Fibroblast of mammary gland (primary cell): ENCODE measurements around the gene PTPN3.
A peak's percentile ranks its signal among the peaks of the same experiment; 100 is the strongest.

Experiments
- DNase-seq: peaks from one replicate; pipeline ENCODE4 v3.0.0-alpha.2; 2010; ENCODE audit warnings: low read depth
- H3K4me3 ChIP-seq: 2 replicates; pipeline ENCODE4 v1.5.1; 2011; ENCODE audit warnings: low read depth, mild to moderate bottlenecking, low read length, moderate library complexity; ENCODE audit not compliant: control insufficient read depth
- CTCF ChIP-seq: conservative IDR thresholded peaks from 2 replicates; pipeline ENCODE4 v1.5.1; 2011; ENCODE audit warnings: low read depth, low read length, inconsistent platforms; ENCODE audit not compliant: control insufficient read depth, insufficient read depth

The PTPN3 gene

DNA sequence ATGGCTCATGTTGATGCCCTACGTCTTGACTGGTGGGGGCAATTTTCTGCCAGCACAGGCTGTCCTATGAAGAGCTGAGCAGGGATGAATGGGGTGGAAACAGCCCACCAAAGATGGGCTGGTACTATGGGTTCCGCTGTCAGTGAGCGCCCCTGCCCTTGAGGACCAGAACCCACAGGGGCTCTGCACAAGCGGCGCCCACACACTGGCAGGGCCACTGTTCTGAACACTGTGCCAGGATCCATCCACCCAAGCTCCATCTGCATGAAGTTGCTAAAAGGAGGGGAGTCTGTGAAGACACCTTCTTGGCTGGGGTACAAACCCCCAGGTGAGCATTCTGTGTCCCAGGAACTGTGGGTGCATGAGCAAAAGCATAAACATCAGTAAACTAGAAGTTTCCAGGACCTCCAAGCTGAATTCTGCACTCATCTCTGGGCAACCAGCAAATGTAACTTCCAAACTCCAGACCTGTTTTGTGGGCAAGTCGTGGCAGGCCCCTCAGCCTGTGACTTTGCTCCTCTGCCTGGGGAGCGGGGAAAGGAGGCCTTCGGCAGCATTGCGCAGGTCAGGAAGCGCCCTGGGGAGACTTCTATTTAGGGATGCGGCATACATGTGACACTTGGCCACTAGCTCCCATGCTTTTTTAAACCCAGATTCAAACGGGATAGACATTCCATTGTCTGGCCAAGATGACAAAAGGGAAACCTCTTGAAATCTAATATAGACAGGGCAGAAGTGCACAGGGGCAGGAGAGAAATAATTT, 48.9 kb downstream of the PTPN3 start:
- no peak overlapping the region for H3K4me3 ChIP-seq
- DNase-seq: no peak
- TF ChIP-seq CTCF: no peak

DNA sequence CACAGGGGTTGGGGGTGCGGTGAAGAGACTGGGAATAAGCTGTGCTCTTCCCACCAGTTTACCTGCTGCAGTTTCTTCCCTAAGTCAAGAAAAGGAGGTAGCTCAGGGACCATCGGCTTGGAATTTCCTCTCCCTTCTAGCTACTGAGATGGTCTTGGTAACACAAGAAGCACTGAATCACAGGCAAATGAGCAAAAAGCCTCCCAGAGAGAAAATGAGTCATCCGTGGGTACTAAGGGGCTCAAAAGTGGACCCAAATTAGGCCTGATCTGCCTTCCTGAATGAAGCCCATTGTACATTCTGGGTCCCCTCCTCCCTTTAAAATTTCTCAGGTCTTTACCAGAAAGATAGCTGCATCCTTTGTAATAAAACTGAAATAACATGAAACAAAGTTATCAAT, 49.9 kb downstream of the PTPN3 start:
- peak; percentile 63 for DNase-seq
- TF ChIP-seq CTCF: no peak
- H3K4me3 ChIP-seq: no peak overlapping the region

DNA sequence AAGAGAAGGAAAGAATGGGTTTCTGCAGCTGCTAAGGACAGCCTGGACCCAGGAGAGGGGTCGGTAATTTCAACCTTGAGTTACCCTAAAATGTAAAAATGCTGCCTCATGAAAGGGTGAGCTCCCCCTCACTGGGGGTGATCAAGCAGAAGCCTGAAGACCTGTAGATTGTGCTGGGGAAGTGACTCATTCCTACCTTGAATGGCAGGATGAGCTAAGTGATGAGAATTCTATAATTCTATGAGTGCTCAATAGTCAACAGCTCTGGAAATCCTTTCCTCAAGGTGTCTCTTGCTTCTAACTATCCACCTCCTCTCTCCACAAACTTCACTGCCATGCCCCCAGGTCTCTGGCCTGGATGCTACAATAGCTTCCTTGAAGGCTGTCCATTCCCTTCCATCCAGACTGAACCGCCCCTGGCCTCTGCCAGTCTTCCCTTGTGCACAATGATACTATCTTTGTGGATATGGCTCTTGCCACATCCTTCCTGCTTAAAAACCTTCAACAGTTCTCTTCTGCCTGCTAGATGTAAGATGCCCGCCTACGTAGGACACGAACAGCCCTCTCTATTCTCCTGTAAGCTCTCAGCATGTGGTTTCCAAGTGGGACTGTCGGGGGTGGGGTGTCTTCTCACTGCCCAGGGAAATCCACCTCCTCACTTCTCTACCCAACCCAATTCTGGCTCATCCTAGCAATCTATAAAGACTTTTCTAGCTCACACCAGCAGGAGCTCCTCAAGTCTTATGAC, 50.6 kb downstream of the PTPN3 start:
- no peak for TF ChIP-seq CTCF
- no peak overlapping the region for H3K4me3 ChIP-seq
- no peak for DNase-seq

GRCh38 chr9:109444771-109445320, 53.3 kb downstream of the PTPN3 start:
- DNase-seq: peak; percentile 29
- no peak overlapping the region for H3K4me3 ChIP-seq
- TF ChIP-seq CTCF: no peak

DNA sequence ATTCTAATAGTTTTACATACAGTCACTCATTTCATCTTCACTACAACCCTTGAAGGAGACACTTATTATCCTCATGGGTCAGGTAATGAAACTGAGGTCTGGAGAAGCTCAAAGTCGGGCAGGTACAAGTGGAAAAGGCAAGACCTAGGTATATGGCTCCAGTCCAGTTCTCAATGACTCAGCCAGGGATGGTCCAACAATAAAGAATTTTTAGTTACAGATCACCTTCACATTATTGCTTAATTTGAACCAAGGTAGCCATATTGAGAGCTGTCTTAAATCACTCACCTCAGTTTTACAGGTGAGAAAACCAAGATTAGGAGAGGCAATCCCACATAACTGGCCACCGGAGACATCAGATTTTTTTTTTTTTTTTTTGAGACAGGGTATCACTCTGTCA, 55.4 kb downstream of the PTPN3 start:
- DNase-seq: no peak
- H3K4me3 ChIP-seq: no peak overlapping the region
- no peak for TF ChIP-seq CTCF

GRCh38 chr9:109441296-109441695, 56.8 kb downstream of the PTPN3 start:
- no peak for DNase-seq
- no peak for TF ChIP-seq CTCF
- H3K4me3 ChIP-seq: no peak overlapping the region
